ENCODE results near the gene ABCC8. TPM values are rescaled to one million over a fixed set of nuclear protein-coding genes. Genes with fewer than 3 reads are reported as not detected.
A peak's percentile ranks its signal among the peaks of the same experiment; 100 is the strongest.

ABCC8 gene
- total and polyA plus RNA-seq, 2 donors (not counting 3 experiments of a cell fraction or from before 2014, with no cell fraction given), result not detected

DNA sequence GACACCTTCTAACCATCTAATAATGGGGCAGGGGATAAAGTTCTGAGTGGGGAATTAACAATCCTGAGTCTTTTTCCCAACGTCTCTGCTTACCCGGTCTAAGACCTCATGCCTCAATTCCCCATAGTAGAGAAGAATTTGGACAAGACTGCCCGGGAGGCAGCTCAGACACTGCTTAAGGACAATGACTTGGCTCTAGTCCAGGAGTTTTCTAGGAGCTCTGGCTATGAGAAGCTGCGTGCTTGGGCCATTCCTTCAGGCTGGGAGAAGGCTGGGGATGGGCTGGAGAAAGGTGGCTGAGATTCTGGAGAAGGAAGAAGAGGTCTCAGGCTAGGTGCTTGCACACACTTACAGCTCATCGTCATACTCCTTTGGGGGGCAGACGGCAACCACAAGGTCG, 19.8 kb upstream of the ABCC8 start:
- dilution Hi-C loops (cut with MboI; ENCODE audit: extremely low pct_ligation_motif_present, low sequenced_read_pairs), result no loop called here
- no peak overlapping the region for H3K9ac ChIP-seq (replicated peaks; ENCODE audit: extremely low read depth, insufficient read depth, low read length)

More for the DNA sequence above, 19.8 kb upstream of the ABCC8 start:
- Histone ChIP-seq H3K4me2 (ENCODE audit: insufficient read depth, low read length) (no peak overlapping the region), H3K79me2 (ENCODE audit: control insufficient read depth, insufficient read depth, low read length) (no peaks in the 10 kb centered on the region), H3K9me1 (replicated peaks; ENCODE audit: control insufficient read depth, extremely low read depth, insufficient read depth, low read length) (no peaks in the 10 kb centered on the region), H3K9me3 (replicated peaks; ENCODE audit: control insufficient read depth, insufficient read depth, low read length) (no peaks in the 10 kb centered on the region), H3K4me3 (replicated peaks in 1 of 3; ENCODE audit: insufficient read depth in 1 of 3, low read depth in 1 of 3, low read length in 3 of 3) (no peak overlapping the region), H3K27me3 (ENCODE audit: control insufficient read depth in 2 of 2, insufficient read depth in 2 of 2, low read length in 2 of 2) (peaks cover 0 to 2% of the 10 kb centered on the region in 2 experiments), H3K36me3 (ENCODE audit: control insufficient read depth in 2 of 2, extremely low read depth in 1 of 2, insufficient read depth in 2 of 2, low read length in 2 of 2) (no peaks in the 10 kb centered on the region), H2AFZ (ENCODE audit: low read depth, low read length) (no peak overlapping the region), H4K20me1 (replicated peaks; ENCODE audit: control insufficient read depth, extremely low read depth, insufficient read depth, low read length) (no peaks in the 10 kb centered on the region), H3K4me1 (ENCODE audit: control insufficient read depth, extremely low read depth, insufficient read depth, low read length) (no peaks in the 10 kb centered on the region), H3K27ac (ENCODE audit: insufficient read depth, low read depth, low read length) (no peak overlapping the region)
- ChIA-PET CTCF (interaction anchor here (0.9 to 4.0 kb wide), 3 partner anchors 8 to 112 kb away, joined by 3 to 21 read pairs (median 5); no protein-coding TSS in a partner anchor), POLR2A (no interaction called here)
- intact Hi-C loops (cut with micrococcal nuclease), result no loop called here
- FAIRE-seq (peak; percentile 59), DNase-seq (ENCODE audit: low read depth, low spot score) (peak; percentile 19)
- BruUV-seq (replicated peaks), result no TSS peak
- TF ChIP-seq MYC (IDR thresholded peaks at IDR 0.05; ENCODE audit: low read depth, low read length) (no peak), GATA2 (IDR thresholded peaks at IDR 0.05; ENCODE audit: insufficient read depth, insufficient read length, low read depth, low read length) (no peak), FOS (IDR thresholded peaks at IDR 0.05; ENCODE audit: borderline replicate concordance, insufficient read depth, low read length) (no peak), POLR2A (IDR thresholded peaks at IDR 0.05; ENCODE audit: low read depth, low read length) (no peak), POLR2AphosphoS5 (IDR thresholded peaks at IDR 0.05; ENCODE audit: insufficient read depth, low read depth, low read length) (no peak), JUN (IDR thresholded peaks at IDR 0.05; ENCODE audit: borderline replicate concordance, insufficient read depth, insufficient read length, low read depth) (no peak), EZH2 (IDR thresholded peaks at IDR 0.05; ENCODE audit: borderline replicate concordance, low read depth, low read length, severe bottlenecking) (no peak)
- TF ChIP-seq, protein P1, sequence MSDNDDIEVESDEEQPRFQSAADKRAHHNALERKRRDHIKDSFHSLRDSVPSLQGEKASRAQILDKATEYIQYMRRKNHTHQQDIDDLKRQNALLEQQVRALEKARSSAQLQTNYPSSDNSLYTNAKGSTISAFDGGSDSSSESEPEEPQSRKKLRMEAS (IDR thresholded peaks at IDR 0.05; ENCODE audit: insufficient read depth, insufficient read length), result no peak
- TF ChIP-seq, protein P2, sequence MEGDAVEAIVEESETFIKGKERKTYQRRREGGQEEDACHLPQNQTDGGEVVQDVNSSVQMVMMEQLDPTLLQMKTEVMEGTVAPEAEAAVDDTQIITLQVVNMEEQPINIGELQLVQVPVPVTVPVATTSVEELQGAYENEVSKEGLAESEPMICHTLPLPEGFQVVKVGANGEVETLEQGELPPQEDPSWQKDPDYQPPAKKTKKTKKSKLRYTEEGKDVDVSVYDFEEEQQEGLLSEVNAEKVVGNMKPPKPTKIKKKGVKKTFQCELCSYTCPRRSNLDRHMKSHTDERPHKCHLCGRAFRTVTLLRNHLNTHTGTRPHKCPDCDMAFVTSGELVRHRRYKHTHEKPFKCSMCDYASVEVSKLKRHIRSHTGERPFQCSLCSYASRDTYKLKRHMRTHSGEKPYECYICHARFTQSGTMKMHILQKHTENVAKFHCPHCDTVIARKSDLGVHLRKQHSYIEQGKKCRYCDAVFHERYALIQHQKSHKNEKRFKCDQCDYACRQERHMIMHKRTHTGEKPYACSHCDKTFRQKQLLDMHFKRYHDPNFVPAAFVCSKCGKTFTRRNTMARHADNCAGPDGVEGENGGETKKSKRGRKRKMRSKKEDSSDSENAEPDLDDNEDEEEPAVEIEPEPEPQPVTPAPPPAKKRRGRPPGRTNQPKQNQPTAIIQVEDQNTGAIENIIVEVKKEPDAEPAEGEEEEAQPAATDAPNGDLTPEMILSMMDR (IDR thresholded peaks at IDR 0.05; ENCODE audit: extremely low read depth in 1 of 2, insufficient read depth in 1 of 2, low read depth in 1 of 2, low read length in 2 of 2), result no peak

All from endothelial cell of umbilical vein (primary cell).